SK-N-SH (cell line): ENCODE measurements around the gene ADCY4. TPM values are rescaled to one million over a fixed set of nuclear protein-coding genes. Genes with fewer than 3 reads are reported as not detected.

Experiments
- CTCF ChIA-PET: fragments of 300-600, 350-600 bp; formaldehyde crosslinking; extraction: SDS; loops from one replicate; lab custom pipeline; 2021; lab: Yijun Ruan, JAX
- POLR2A ChIA-PET: fragments of 350-600 bp; sonication (Branson Sonifier 250); formaldehyde crosslinking; extraction: SDS; loops from one replicate; lab custom pipeline; 2020; ENCODE audit warnings: antibody characterized with exemption, inconsistent platforms; lab: Yijun Ruan, JAX
- DNase-seq: peaks from one replicate; pipeline ENCODE4 v3.0.0; 2012
- H2AFZ ChIP-seq: fragments of 200-600 bp; sonication (generic); 2 replicates; pipeline ENCODE4 v1.8.1; 2016; ENCODE audit warnings: antibody characterized with exemption, mild to moderate bottlenecking, low read depth
- H3F3A ChIP-seq: fragments of 200-600 bp; sonication (generic); replicated peaks from 2 replicates; pipeline ENCODE3; 2016; ENCODE audit warnings: antibody characterized with exemption, mild to moderate bottlenecking; ENCODE audit not compliant: insufficient read depth
- H3K27ac ChIP-seq, 2 experiments: fragments of 200-500 bp in 1 of 2; fragments of 200-600 bp in 1 of 2; sonication (Bioruptor generic) in 1 of 2; sonication (generic), shearing (Covaris generic) in 1 of 2; 2 replicates each; pipeline versions ENCODE4 v1.5.1 to v1.6.1; 2014 to 2016; ENCODE audit warnings: low read depth in 2 of 2, inconsistent platforms in 1 of 2, low read length in 1 of 2, mild to moderate bottlenecking in 1 of 2, mixed read lengths in 1 of 2
- H3K27me3 ChIP-seq: fragments of 200-600 bp; sonication (generic), shearing (Covaris generic); 2 replicates; pipeline ENCODE4 v1.6.1; 2016; ENCODE audit warnings: mixed run types; ENCODE audit not compliant: insufficient read depth
- H3K36me3 ChIP-seq, 2 experiments: fragments of 200-500 bp in 1 of 2; fragments of 200-600 bp in 1 of 2; sonication (Bioruptor generic) in 1 of 2; sonication (generic) in 1 of 2; replicated peaks in 1 of 2; 2 replicates each; pipeline versions ENCODE3 to v1.5.1; 2014 to 2016; ENCODE audit warnings: low read length in 1 of 2, mild to moderate bottlenecking in 1 of 2; ENCODE audit not compliant: insufficient read depth in 2 of 2, control insufficient read depth in 1 of 2
- H3K4me1 ChIP-seq, 2 experiments: fragments of 200-500 bp in 1 of 2; fragments of 200-600 bp in 1 of 2; sonication (Bioruptor generic) in 1 of 2; sonication (generic), shearing (Covaris generic) in 1 of 2; 2 replicates each; pipeline versions ENCODE4 v1.5.1 to v1.6.1; 2014 to 2016; ENCODE audit warnings: low read depth in 1 of 2, low read length in 1 of 2, mixed run types in 1 of 2; ENCODE audit not compliant: insufficient read depth in 2 of 2, control insufficient read depth in 1 of 2
- H3K4me2 ChIP-seq: fragments of 200-600 bp; sonication (generic), shearing (Covaris generic); 2 replicates; pipeline ENCODE4 v1.6.1; 2017; ENCODE audit warnings: mixed run types
- H3K4me3 ChIP-seq, 2 experiments: fragments of 200-500 bp in 1 of 2; fragments of 200-600 bp in 1 of 2; sonication (Bioruptor generic) in 1 of 2; sonication (generic), shearing (Covaris generic) in 1 of 2; 2 replicates each; pipeline versions ENCODE4 v1.5.1 to v1.8.1; 2014 to 2016; ENCODE audit warnings: low read depth in 2 of 2, inconsistent platforms in 1 of 2, low read length in 1 of 2, mild to moderate bottlenecking in 1 of 2, mixed read lengths in 1 of 2, moderate library complexity in 1 of 2
- H3K79me2 ChIP-seq: fragments of 200-600 bp; sonication (generic); 2 replicates; pipeline ENCODE4 v1.8.1; 2017; ENCODE audit warnings: mild to moderate bottlenecking; ENCODE audit not compliant: insufficient read depth
- H3K9ac ChIP-seq: fragments of 200-600 bp; sonication (generic); 2 replicates; pipeline ENCODE4 v1.6.1; 2017; ENCODE audit warnings: mixed run types
- H3K9me2 ChIP-seq: fragments of 200-600 bp; sonication (generic); 2 replicates; pipeline ENCODE4 v1.6.1; 2017; ENCODE audit warnings: mixed run types
- H3K9me3 ChIP-seq: fragments of 200-600 bp; sonication (generic); 2 replicates; pipeline ENCODE4 v1.6.1; 2017; ENCODE audit warnings: mixed run types, mild to moderate bottlenecking, moderate library complexity
- H4K20me1 ChIP-seq: fragments of 200-600 bp; sonication (generic); 2 replicates; pipeline ENCODE4 v1.6.1; 2017; ENCODE audit warnings: mild to moderate bottlenecking, mixed run types; ENCODE audit not compliant: insufficient read depth
- FOXM1 ChIP-seq: IDR thresholded peaks from 2 replicates; pipeline ENCODE4 v1.4.0; 2012; ENCODE audit warnings: low read depth, mild to moderate bottlenecking
- IRF3 ChIP-seq: fragments of 150-350 bp; IDR thresholded peaks from 2 replicates; pipeline ENCODE4 v1.6.1; 2016; ENCODE audit warnings: mild to moderate bottlenecking, low read depth, low read length
- JUND ChIP-seq: IDR thresholded peaks from 2 replicates; pipeline ENCODE4 v1.4.0; 2012
- NRF1 ChIP-seq: IDR thresholded peaks from 2 replicates; pipeline ENCODE4 v1.6.1; 2012; ENCODE audit warnings: low read depth, mild to moderate bottlenecking, low read length
- RCOR1 ChIP-seq: fragments of 150-350 bp; IDR thresholded peaks from 2 replicates; pipeline ENCODE4 v1.6.1; 2017; ENCODE audit warnings: antibody characterized with exemption, low read length
- REST ChIP-seq: IDR thresholded peaks from 2 replicates; pipeline ENCODE4 v1.6.1; 2012; ENCODE audit warnings: mild to moderate bottlenecking, low read depth, low read length, moderate library complexity
- SMC3 ChIP-seq: IDR thresholded peaks from 2 replicates; pipeline ENCODE4 v1.6.1; 2012; ENCODE audit warnings: low read depth, low read length, improper control_type of control experiment
- WGBS: methylation state at CpG from one replicate; pipeline ENCODE4 v1.1.6; 2017; ENCODE audit warnings: low lambda C conversion rate; 5-methylcytosine and 5-hydroxymethylcytosine counted together
- polyA plus RNA-seq, 3 experiments: library from polyadenylated mRNA; depleted of rRNA; stranded (reverse); fragments of >200 nt; gene quantifications; 2 replicates each; pipeline ENCODE4 v1.2.3, GENCODE V29; 2012

Gene ADCY4
- polyA plus RNA-seq, 1 of the 3 experiments (the other 2 are of a cell fraction) = 0.08 TPM

GRCh38 chr14:24310265-24310645 is 24.6 kb downstream of the ADCY4 start (continued):
- TF ChIP-seq REST (no peak), NRF1 (no peak), RCOR1 (no peak), SMC3 (no peak), FOXM1 (no peak), IRF3 (no peak), JUND (no peak)

DNA sequence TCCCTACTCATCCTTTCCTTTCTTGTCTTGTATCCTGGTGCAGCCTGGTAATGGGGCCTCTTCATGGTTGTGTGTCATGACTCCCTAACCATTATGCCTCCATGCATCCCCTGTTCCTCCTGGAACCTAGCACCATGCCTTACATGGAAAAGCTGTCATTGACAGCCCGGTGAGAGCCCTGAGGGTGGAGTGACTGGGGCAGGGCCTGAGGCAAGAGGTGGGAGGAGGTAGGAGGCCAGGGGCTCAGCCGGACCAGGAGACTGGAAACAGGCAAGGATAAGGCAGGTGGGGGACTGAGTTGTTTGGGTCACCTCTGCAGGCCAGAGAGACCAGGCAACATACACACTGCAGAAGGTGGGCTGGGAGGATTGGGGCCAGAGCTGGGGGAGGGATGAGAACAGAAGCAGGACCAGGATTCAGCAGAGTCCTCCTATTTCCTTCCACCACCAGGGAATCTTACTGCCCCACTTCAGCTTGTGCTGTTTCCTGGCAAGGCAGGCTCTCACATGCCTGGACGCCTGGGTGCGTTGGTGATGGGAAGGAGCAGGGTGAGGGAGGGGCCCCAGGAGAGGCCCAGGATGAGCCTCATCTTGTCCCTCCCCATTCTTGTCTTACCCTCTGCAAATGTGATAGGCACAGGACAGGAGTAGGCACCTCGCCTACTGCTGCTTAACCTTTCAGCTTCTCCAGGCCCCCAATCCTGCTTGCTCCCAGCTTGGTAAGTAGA is 25.2 kb downstream of the ADCY4 start, which contains the start of gene LTB4R2:
TSS of gene LTB4R2 (plus strand) at position 603 of the 727 bp plus-strand sequence. CDS start 525 bp downstream, outside the sequence.
- Histone ChIP-seq H3K4me2 (no peak within 1 kb of the TSS), H3K9me2 (no peaks in the 10 kb centered on the region), H4K20me1 (no peaks in the 10 kb centered on the region), H3F3A (peaks cover 4% of the 10 kb centered on the region), H3K79me2 (no peaks in the 10 kb centered on the region), H2AFZ (no peak within 1 kb of the TSS), H3K4me1 (peaks cover 0 to 2% of the 10 kb centered on the region in 2 experiments; a peak in 1 of 4 replicates), H3K27ac (no peak within 1 kb of the TSS), H3K27me3 (no peaks in the 10 kb centered on the region), H3K4me3 (no peak within 1 kb of the TSS), H3K36me3 (peaks cover 6 to 49% of the 10 kb centered on the region in 2 experiments), H3K9me3 (no peaks in the 10 kb centered on the region), H3K9ac (no peak within 1 kb of the TSS)
- ChIA-PET CTCF (interaction anchor here (1.3 to 6.7 kb wide), 8 partner anchors 10 to 132 kb away, joined by 4 to 115 read pairs (median 40); partner anchors contain the start of genes DHRS1, NOP9 and TINF2), POLR2A (no interaction called here)
- no peak for DNase-seq
- TF ChIP-seq REST (no peak), JUND (no peak), FOXM1 (no peak)
- WGBS = 98% methylated on average over 5 of the region's 5 CpGs
